ENCODE measurements around the gene TGFB3. TPM values are rescaled to one million over a fixed set of nuclear protein-coding genes. Genes with fewer than 3 reads are reported as not detected.

The TGFB3 gene
- total and polyA plus RNA-seq, 4 donors = 29.2 to 114 (median 37.8) TPM

- H3K9me3 ChIP-seq (ENCODE audit: control insufficient read depth, insufficient read depth, low read length) = no peaks in the 10 kb centered on the region
- H3K27ac ChIP-seq (ENCODE audit: low read depth, low read length) = no peak overlapping the region
- no peak for DNase-seq (ENCODE audit: low read depth in 4 of 6, low spot score in 6 of 6)
- H3K4me1 ChIP-seq (ENCODE audit: control insufficient read depth, insufficient read depth, low read length) = peaks cover 3% of the 10 kb centered on the region
- no peaks in the 10 kb centered on the region for H3K27me3 ChIP-seq (ENCODE audit: control insufficient read depth, insufficient read depth, low read length)
- peaks cover 18% of the 10 kb centered on the region for H3K36me3 ChIP-seq (ENCODE audit: control insufficient read depth, insufficient read depth, low read length)
- no peak overlapping the region for H3K4me3 ChIP-seq (ENCODE audit: low read depth, low read length)
- WGBS (ENCODE audit: insufficient coverage) = 100% methylated on average over 1 of the region's 4 CpGs
Measured at GRCh38 chr14:75990297-75990696, 8.5 kb upstream of the TGFB3 start.

- Histone ChIP-seq H3K27ac (ENCODE audit: low read depth, low read length) (no peak overlapping the region), H3K4me1 (ENCODE audit: control insufficient read depth, insufficient read depth, low read length) (peaks cover 5% of the 10 kb centered on the region), H3K9me3 (ENCODE audit: control insufficient read depth, insufficient read depth, low read length) (no peaks in the 10 kb centered on the region), H3K4me3 (ENCODE audit: low read depth, low read length) (no peak overlapping the region), H3K36me3 (ENCODE audit: control insufficient read depth, insufficient read depth, low read length) (peaks cover 18% of the 10 kb centered on the region), H3K27me3 (ENCODE audit: control insufficient read depth, insufficient read depth, low read length) (no peaks in the 10 kb centered on the region)
- 92% methylated on average over 4 of the region's 6 CpGs for WGBS (ENCODE audit: insufficient coverage)
- no peak for DNase-seq (ENCODE audit: low read depth in 4 of 6, low spot score in 6 of 6)
Measured at GRCh38 chr14:75989134-75989533, 7.3 kb upstream of the TGFB3 start.

- H3K9me3 ChIP-seq (ENCODE audit: control insufficient read depth, insufficient read depth, low read length) = no peaks in the 10 kb centered on the region
- peaks cover 11% of the 10 kb centered on the region for H3K4me1 ChIP-seq (ENCODE audit: control insufficient read depth, insufficient read depth, low read length)
- H3K36me3 ChIP-seq (ENCODE audit: control insufficient read depth, insufficient read depth, low read length) = peaks cover 11% of the 10 kb centered on the region
- H3K27me3 ChIP-seq (ENCODE audit: control insufficient read depth, insufficient read depth, low read length) = no peaks in the 10 kb centered on the region
- no peak overlapping the region for H3K4me3 ChIP-seq (ENCODE audit: low read depth, low read length)
- WGBS (ENCODE audit: insufficient coverage) = 92% methylated on average over 3 of the region's 3 CpGs
- no peak overlapping the region for H3K27ac ChIP-seq (ENCODE audit: low read depth, low read length)
- DNase-seq (ENCODE audit: low read depth in 4 of 6, low spot score in 6 of 6) = no peak
Measured at GRCh38 chr14:75987201-75987970, 5.6 kb upstream of the TGFB3 start.

GRCh38 chr14:75986439-75986765, 4.6 kb upstream of the TGFB3 start:
- Histone ChIP-seq H3K9me3 (ENCODE audit: control insufficient read depth, insufficient read depth, low read length) (no peaks in the 10 kb centered on the region), H3K36me3 (ENCODE audit: control insufficient read depth, insufficient read depth, low read length) (peaks cover 10% of the 10 kb centered on the region), H3K4me3 (ENCODE audit: low read depth, low read length) (peak overlapping the region; percentile 75), H3K27me3 (ENCODE audit: control insufficient read depth, insufficient read depth, low read length) (no peaks in the 10 kb centered on the region), H3K27ac (ENCODE audit: low read depth, low read length) (no peak overlapping the region), H3K4me1 (ENCODE audit: control insufficient read depth, insufficient read depth, low read length) (peaks cover 19% of the 10 kb centered on the region)
- no peak for DNase-seq (ENCODE audit: low read depth in 4 of 6, low spot score in 6 of 6)
- WGBS (ENCODE audit: insufficient coverage) = no CpG with 5 or more reads among the region's 6 CpGs

- H3K4me1 ChIP-seq (ENCODE audit: control insufficient read depth, insufficient read depth, low read length) = peaks cover 24% of the 10 kb centered on the region
- WGBS (ENCODE audit: insufficient coverage) = under 1% methylated on average over 49 of the region's 52 CpGs
- DNase-seq (ENCODE audit: low read depth in 4 of 6, low spot score in 6 of 6) = peak; percentile 76 to 97 (median 88)
- H3K36me3 ChIP-seq (ENCODE audit: control insufficient read depth, insufficient read depth, low read length) = peaks cover 10% of the 10 kb centered on the region
- no peaks in the 10 kb centered on the region for H3K27me3 ChIP-seq (ENCODE audit: control insufficient read depth, insufficient read depth, low read length)
- peak within 1 kb of the TSS; percentile 75 for H3K4me3 ChIP-seq (ENCODE audit: low read depth, low read length)
- peak within 1 kb of the TSS; percentile 87 for H3K27ac ChIP-seq (ENCODE audit: low read depth, low read length)
- no peaks in the 10 kb centered on the region for H3K9me3 ChIP-seq (ENCODE audit: control insufficient read depth, insufficient read depth, low read length)
Measured at GRCh38 chr14:75985618-75986438, 4.0 kb upstream of the TGFB3 start, which contains the start of gene IFT43. TSS of gene IFT43 (plus strand) at chr14:75985763. CDS start at chr14:75985787, 24 bp downstream.

GRCh38 chr14:75984674-75985073, 2.9 kb upstream of the TGFB3 start:
- Histone ChIP-seq H3K27me3 (ENCODE audit: control insufficient read depth, insufficient read depth, low read length) (no peaks in the 10 kb centered on the region), H3K27ac (ENCODE audit: low read depth, low read length) (peak overlapping the region; percentile 6), H3K9me3 (ENCODE audit: control insufficient read depth, insufficient read depth, low read length) (no peaks in the 10 kb centered on the region), H3K36me3 (ENCODE audit: control insufficient read depth, insufficient read depth, low read length) (peaks cover 2% of the 10 kb centered on the region), H3K4me3 (ENCODE audit: low read depth, low read length) (no peak overlapping the region), H3K4me1 (ENCODE audit: control insufficient read depth, insufficient read depth, low read length) (peaks cover 36% of the 10 kb centered on the region)
- no peak for DNase-seq (ENCODE audit: low read depth in 4 of 6, low spot score in 6 of 6)
- no CpG with 5 or more reads among the region's 2 CpGs for WGBS (ENCODE audit: insufficient coverage)

GRCh38 chr14:75983019-75983358, 1.2 kb upstream of the TGFB3 start:
- Histone ChIP-seq H3K4me1 (ENCODE audit: control insufficient read depth, insufficient read depth, low read length) (peaks cover 53% of the 10 kb centered on the region), H3K27ac (ENCODE audit: low read depth, low read length) (peak overlapping the region; percentile 77)

GRCh38 chr14:75982266-75983018, 647 bp upstream of the TGFB3 start:
- Histone ChIP-seq H3K27me3 (ENCODE audit: control insufficient read depth, insufficient read depth, low read length) (no peaks in the 10 kb centered on the region), H3K36me3 (ENCODE audit: control insufficient read depth, insufficient read depth, low read length) (peaks cover 10% of the 10 kb centered on the region), H3K27ac (ENCODE audit: low read depth, low read length) (peak overlapping the region; percentile 91), H3K4me1 (ENCODE audit: control insufficient read depth, insufficient read depth, low read length) (peaks cover 53% of the 10 kb centered on the region), H3K9me3 (ENCODE audit: control insufficient read depth, insufficient read depth, low read length) (no peaks in the 10 kb centered on the region), H3K4me3 (ENCODE audit: low read depth, low read length) (peak overlapping the region; percentile 45)
- DNase-seq (ENCODE audit: low read depth in 4 of 6, low spot score in 6 of 6) = peak; percentile 74 to 96 (median 80)
- under 1% methylated on average over 71 of the region's 77 CpGs for WGBS (ENCODE audit: insufficient coverage)

More at GRCh38 chr14:75983019-75983358, 1.2 kb upstream of the TGFB3 start:
- H3K27me3 ChIP-seq (ENCODE audit: control insufficient read depth, insufficient read depth, low read length) = no peaks in the 10 kb centered on the region
- H3K4me3 ChIP-seq (ENCODE audit: low read depth, low read length) = peak overlapping the region; percentile 45
- no peak for DNase-seq (ENCODE audit: low read depth in 4 of 6, low spot score in 6 of 6)
- no peaks in the 10 kb centered on the region for H3K9me3 ChIP-seq (ENCODE audit: control insufficient read depth, insufficient read depth, low read length)
- peaks cover 10% of the 10 kb centered on the region for H3K36me3 ChIP-seq (ENCODE audit: control insufficient read depth, insufficient read depth, low read length)
- 3% methylated on average over 4 of the region's 7 CpGs for WGBS (ENCODE audit: insufficient coverage)

- H3K27ac ChIP-seq (ENCODE audit: low read depth, low read length) = peak overlapping the region; percentile 91
- peaks cover 53% of the 10 kb centered on the region for H3K4me1 ChIP-seq (ENCODE audit: control insufficient read depth, insufficient read depth, low read length)
- DNase-seq (ENCODE audit: low read depth in 4 of 6, low spot score in 6 of 6) = no peak
- H3K27me3 ChIP-seq (ENCODE audit: control insufficient read depth, insufficient read depth, low read length) = no peaks in the 10 kb centered on the region
- 61% methylated on average over 7 of the region's 8 CpGs for WGBS (ENCODE audit: insufficient coverage)
- H3K9me3 ChIP-seq (ENCODE audit: control insufficient read depth, insufficient read depth, low read length) = no peaks in the 10 kb centered on the region
- peaks cover 12% of the 10 kb centered on the region for H3K36me3 ChIP-seq (ENCODE audit: control insufficient read depth, insufficient read depth, low read length)
- H3K4me3 ChIP-seq (ENCODE audit: low read depth, low read length) = peak overlapping the region; percentile 26
Measured at GRCh38 chr14:75980856-75981255, 939 bp downstream of the TGFB3 start.
